GM18520 (cell line): ENCODE measurements around the gene AARSD1.
"Not testable (repeated sequence)": the region's sequence is repeated elsewhere in the genome, so short reads cannot be mapped to it uniquely, and the experiment has no call there.

Source experiments
- ATAC-seq: cut with Tn5 transposase; IDR thresholded peaks from one replicate; pipeline ENCODE4 v1.9.1; 2021; ENCODE audit not compliant: unreplicated experiment

The AARSD1 gene, protein sequence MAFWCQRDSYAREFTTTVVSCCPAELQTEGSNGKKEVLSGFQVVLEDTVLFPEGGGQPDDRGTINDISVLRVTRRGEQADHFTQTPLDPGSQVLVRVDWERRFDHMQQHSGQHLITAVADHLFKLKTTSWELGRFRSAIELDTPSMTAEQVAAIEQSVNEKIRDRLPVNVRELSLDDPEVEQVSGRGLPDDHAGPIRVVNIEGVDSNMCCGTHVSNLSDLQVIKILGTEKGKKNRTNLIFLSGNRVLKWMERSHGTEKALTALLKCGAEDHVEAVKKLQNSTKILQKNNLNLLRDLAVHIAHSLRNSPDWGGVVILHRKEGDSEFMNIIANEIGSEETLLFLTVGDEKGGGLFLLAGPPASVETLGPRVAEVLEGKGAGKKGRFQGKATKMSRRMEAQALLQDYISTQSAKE

DNA sequence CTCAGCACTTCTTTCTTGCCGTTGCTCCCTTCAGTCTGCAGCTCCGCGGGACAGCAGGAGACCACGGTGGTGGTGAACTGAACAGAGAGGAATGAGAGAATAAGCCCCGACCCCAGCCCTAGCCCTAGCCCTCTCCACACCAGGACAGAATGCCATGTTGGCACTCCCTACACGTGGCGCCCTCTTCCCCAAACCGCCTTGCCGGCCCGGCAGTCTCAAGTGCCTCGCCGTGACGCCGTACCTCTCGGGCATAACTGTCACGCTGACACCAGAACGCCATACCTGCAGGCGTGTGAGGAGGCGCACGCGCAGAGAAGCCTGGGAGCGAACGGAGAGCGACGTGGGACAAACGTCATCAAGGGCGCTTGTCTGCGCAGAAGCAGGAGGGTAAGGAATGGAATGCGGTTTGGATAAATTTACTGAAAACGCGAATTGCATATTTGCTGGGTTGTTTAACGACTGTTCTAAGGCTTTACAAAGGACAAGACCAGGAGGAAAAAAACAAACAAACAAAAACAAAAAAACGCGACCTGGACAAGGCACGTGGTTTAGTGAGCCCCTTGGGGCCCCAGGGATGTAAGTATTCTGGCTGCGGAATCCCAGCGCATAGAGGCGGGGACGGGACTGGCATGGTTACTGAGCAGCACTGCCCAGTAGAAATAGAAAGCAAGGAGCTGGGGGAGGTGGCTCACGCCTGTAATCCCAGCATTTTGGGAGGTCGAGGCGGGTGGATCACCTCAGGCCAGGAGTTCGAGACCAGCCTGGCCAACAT lies at the start of gene AARSD1:
TSS of gene AARSD1 (minus strand) at position 294 of the 772 bp plus-strand sequence. CDS start at position 280, 14 bp downstream.
- ATAC-seq, result peak; percentile 80

DNA sequence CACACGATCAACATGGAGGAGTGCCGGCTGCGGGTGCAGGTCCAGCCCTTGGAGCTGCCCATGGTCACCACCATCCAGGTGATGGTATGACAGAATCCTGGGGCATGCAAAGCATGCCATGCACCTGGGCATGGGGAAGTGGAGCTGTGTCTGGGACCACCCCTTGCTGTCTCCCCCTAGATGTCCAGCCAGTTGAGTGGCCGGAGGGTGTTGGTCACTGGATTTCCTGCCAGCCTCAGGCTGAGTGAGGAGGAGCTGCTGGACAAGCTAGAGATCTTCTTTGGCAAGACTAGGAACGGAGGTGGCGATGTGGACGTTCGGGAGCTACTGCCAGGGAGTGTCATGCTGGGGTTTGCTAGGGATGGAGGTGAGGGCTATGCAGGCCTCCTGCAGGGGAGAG lies 49.0 kb upstream of the AARSD1 start:
- no peak for ATAC-seq

DNA sequence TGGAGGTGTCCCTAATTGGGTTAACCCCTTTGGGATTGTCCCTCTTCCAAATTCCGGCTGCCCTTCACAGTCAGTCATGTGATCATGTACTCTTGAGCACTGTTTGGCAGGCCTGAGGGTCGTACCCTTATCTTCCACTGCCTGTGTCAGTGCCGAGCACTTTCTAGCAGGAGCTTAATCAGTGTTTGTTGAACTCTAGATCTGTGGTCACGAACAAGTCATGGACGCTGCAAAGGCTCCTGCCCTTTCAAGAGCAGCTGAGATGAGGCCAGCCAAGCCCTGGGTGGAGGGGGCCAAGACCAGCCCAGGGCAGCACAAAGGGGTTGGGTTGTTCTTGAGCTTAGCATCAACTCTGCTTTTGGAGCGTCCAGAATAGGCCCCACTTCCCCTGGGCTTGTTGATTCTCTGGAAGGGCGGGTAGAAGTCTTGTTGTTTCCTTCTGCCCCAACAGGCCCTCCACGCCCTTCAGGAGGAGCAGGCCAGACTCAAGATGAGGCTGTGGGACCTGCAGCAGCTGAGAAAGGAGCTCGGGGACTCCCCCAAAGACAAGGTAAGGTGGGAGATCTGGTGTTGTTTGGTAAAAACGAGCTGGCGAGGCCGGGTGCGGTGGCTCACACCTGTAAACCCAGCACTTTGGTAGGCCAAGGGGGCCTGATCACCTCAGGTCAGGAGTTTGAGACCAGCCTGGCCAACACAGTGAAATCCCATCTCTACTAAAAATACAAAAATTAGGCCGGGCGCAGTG lies 47.6 kb upstream of the AARSD1 start:
- ATAC-seq, result no peak

DNA sequence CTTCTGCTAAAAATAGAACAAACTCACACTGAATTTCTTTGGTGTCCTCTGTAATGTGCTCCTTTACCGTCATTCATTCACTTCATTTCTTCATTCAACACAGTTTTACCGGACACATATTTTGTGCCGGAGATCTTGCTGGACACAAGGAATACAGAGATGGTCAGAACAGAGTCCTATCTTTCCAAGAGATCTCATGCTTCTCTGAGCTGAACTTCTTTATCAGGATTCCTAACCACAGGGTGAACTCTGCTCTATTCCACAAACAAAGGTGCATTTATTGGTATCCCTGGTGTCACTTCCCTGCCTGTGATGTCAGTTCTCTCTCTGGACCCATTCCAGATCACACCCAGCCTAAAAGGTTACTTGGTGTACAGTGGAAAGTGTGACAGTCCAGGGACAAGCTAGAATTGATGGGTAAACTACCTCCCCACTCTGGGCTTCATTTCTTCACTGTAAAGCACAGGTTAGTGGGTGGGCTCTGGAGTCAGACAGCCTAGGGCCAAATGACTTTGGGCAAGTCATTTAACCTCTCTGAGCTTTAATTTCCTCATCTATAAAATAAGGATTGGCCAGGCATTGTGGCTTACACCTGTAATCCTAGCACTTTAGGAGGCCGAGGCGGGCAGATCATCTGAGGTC lies 46.5 kb upstream of the AARSD1 start:
- ATAC-seq, result no peak

DNA sequence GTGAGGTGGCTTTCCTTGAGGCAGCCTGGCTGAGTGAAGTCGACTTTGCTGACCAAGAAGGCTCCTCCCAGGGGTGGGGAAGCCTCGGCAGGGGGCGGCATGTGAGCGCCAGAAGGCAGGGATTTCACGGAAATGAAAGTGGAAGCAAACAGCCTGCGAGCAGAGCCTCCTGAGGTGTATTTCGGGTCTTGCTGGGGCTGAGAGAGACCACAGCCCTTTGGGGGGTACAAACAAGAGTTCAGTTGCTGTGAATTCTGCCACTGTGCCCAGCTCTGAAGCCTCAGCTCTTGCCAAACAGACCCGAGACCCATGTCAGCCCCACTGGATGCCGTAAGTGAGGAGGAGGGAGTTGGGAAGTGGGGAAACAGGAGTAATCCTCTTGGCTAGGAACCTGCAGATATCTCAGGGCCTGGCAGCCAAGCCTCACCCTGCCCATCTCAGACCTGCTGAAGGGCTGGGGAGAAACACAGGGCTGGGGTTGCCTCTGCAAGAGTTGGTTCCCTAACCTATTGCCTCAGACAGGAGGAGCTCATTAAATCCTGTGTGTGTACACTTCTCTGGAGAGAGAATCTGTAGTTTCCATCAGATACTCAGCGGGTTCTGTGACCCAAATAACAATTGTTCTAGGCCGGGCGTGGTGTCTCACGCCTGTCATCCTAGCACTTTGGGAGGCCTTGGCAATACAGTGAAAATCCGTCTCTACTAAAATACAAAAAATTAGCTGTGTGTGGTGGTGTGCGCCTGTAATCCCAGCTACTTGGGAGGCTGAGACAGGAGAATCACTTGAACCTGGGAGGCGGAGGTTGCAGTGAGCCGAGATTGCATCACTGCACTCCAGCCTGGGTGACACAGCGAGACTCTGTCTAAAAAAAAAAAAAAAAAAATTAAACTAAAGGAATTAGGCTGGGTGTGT lies 42.6 kb upstream of the AARSD1 start, which contains the start of gene IFI35:
TSS of gene IFI35 (plus strand) at position 146 of the 913 bp plus-strand sequence. CDS start at position 310, 164 bp downstream.
- ATAC-seq, result peak; percentile 61

DNA sequence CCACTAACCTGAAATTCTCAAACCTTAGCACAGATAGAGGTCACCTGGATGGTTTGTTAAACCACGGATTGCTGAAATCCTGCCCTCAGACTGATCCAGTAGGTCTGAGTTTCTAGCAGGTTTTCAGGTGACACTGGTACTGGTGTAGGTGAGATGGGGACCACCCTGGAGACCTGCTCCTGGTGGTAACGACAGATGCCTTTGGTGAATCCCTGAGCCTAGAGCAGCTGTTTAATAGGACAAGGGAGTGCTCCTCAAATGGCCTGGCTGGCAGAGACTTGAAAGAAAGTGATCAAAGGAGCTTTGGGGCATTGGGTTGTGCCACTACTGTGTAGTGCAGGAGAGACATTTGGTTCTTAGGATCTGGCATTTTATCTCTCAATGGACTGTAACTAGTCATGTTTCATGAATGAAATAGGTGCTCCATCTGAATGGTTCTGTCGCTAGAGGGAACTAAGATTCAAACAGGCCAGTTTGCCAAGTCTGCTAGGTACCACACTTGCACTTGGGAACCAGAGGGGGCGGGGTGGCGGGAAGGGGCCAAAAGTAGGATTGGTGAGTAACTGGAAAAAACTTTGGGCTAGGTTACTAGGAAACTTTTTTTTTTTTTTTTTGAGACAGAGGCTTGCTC lies 39.4 kb upstream of the AARSD1 start:
- ATAC-seq, result no peak

DNA sequence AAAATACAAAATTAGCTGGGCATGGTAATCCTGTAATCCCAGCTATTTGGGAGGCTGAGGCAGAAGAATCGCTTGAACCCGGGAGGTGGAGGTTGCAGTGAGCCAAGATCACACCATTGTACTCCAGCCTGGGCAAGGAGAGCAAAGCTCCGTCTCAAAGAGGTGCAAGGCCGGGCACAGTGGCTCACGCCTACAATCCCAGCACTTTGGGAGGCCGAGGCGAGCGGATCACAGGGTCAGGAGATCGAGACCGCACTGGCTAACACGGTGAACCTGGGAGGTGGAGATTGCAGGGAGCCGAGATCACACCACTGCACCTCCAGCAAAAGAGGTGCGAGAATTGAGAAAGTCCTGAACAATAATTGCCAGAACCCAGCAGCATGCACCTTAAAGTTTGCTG lies 36.6 kb upstream of the AARSD1 start:
- not testable (repeated sequence) for ATAC-seq

DNA sequence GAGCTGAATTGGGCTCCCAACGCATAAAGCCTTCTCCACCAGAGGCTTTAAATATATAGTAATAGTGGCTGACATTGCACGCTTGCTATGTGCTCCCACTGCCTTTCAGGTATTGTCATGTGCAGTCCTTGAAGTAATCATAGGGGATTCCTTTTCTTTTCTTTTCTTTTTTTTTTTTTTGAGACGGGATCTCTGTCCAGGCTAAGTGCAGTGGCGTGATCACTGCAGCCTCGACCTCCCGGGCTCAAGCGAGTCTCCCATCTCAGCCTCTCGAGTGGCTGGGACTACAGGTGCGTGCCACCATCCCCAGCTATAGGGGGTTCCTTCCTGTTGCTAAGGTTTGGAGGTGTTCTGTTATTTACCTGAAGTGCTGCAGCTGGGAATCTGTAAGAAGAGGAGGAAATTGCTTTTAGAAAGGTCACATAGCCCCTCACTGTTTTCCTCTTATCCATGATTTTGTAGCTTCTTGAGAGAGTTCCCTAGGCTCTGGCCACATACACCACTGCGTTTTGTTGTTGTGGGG lies 34.8 kb upstream of the AARSD1 start:
- no peak for ATAC-seq

DNA sequence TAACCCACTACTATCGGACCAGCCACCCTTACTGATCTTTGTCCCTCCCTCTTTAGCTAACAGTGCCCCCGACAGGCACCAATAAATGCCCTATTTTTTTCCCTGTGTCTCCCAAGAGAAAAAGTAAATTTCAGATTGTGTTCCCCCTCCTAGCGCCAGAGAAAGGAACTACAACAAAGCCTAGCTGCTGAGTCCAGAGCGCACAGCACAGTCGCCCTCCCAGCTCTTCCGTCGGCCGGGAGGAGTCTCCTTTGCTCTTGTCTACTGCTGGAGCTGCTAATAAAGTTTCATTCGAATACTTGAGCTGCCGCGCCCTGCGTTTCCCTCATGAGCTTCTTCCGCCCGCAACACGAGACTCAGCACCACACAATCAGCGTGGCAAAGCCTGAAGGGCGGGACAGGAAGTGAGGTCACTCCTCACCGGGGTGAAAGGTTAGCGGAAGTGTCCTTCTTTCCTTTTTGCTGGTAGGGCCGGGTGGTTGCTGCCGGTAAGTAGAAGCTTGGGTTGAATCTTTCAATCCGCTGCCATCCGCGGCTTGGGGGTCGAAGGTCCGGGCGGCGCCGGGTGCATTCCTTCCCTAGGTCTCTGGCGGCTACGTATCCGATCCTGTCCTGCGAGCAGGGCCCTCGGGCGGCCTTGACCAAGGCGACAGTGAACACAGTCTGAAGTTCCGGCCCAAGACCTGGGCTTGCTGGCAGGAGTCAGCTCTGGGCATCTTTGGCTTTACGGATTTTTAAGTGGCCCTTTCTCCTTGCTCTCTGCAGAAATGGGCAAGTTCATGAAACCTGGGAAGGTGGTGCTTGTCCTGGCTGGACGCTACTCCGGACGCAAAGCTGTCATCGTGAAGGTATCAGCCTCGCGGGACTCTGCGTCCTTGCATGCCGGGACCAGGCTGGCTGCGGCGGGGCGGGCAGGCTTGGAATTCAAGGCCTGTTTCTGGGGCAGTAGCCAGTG lies 34.0 kb upstream of the AARSD1 start, which contains the start of gene RPL27:
TSS of gene RPL27 (plus strand) at position 436 of the 955 bp plus-strand sequence. CDS start at position 768, 332 bp downstream.
- ATAC-seq, result peak; percentile 96

DNA sequence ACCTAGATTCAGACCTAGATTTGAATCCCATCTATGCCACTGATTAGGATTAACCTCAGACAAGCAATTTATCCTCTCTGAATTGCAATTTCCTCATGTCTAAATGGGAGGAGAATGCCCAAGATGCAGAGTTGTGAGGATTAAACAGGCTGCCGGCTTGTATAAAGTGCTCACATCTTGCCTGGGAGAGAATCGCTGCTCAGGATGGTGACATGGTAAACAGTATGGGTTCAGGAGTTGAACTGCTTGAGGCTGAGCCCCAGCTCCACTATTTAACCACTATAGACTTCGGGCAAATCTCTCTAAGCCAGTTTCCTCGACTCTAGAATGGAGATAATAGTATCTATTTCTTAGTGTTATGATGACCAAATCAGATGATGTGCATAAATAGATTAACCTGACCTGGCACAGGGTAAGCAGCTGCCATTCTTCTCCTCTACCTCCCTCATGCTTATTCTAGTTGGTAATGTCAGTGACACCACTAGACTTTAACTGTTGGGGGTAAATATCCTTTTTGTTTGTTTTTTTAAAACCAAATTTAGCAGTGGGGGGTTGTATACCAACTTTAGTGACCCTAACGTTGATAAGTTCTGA lies 33.2 kb upstream of the AARSD1 start:
- ATAC-seq, result no peak

DNA sequence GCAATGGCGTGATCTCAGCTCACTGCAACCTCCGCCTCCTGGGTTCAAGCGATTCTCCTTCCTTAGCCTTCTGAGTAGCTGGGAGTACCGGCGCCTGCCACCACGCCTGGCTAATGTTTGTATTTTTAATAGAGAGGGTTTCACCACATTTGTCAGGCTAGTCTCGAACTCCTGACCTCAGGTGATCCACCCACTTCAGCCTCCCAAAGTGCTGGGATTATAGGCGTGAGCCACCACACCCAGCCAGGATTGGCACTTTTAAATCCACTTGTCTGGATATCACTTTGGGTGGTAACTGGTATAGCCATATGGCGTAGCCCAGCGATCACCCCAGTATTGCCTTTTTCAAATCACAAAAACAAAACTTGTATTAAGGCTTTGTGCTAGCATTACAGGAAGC lies 29.7 kb upstream of the AARSD1 start:
- ATAC-seq, result not testable (repeated sequence)

DNA sequence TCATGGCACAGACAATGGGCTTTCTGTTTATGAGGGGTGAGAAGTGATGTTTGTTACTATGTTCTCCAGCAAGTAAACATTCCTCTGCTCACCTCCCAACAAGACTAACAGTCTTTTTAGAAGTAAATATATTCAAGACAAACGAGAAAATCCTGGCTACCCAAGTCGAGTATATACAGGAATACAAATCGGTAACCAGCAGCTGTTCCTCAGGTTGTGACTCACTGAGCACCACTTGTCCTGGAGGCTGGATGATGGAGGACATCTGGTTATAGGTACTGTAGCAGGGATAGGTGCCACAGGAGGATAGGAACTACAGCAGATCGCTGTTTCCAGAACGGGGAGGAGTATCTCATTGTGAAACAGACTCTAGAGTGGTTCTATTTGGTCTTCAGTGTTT lies 28.6 kb upstream of the AARSD1 start:
- ATAC-seq, result no peak

DNA sequence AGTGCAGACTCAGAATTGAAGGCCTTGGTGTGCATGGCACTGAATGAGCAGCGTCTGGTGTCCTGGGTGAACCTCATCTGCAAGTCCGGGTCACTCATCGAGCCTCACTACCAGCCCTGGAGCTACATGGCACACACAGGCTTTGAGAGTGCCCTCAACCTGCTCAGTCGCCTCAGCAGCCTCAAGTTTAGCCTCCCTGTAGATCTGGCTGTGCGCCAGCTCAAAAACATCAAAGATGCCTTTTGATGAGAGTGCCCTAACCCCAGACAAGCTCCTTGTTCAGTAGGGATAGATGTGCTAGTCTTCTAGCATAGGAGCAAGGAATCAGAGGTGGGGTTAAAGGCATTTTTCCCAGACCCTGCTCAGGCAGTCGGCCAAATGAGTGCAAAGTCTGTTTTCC lies 27.2 kb upstream of the AARSD1 start:
- ATAC-seq, result no peak

DNA sequence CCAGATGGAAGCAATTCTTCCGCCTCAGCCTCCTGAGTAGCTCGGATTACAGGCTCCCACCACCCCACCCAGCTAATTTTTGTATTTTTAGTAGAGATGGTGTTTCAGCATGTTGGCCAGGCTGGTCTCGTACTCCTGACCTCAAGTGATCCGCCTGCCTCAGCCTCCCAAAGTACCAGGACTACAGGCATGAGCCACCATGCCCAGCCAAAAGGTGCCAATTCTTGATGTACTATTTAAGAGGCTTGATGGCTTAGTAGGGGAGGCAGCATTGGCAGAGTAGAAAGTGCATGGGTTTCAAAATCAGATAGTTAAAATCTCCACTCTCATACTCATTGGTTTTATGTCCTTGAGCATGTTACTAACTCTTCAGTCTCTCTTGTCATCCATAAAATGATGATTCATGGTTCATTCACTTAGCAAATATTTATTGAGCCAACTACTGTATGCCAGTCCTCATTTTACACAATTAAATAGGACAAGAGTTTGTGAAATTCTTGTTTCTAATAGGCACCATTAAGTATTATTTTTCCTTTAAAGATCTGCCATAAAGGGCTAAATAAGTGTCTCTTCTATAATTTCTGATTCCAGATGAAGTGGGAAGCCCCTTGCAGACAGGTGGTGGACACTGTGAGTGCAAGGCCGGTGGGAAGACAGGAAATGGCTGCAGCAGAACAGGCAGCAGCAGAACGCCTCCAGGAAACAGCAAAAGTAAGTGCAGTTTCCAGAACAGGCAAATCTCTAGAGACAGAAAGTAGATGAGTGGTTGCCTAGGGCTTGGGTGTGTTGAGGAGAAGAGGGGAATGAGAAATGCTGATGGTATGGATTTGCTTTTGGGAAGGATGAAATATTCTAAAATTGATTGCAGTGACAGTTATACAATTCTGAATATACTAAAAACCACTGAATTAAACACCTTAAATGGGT lies 25.7 kb upstream of the AARSD1 start:
- no peak for ATAC-seq

DNA sequence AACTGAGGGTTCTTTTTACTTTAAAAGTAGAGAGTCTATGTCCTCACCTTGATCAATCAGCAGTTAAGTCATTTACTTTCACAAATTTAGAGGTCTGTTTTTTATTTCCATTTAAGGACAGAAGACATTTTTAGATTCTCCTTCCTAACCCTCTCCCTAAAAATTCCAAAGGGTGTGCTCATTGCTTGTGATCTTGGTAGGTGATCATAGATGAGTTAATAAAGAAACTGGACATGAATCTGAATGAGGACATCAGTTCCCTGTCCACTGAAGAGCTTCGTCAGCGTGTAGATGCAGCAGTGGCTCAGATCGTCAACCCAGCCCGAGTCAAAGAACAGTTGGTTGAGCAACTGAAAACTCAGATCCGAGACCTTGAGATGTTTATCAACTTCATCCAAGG lies 24.9 kb upstream of the AARSD1 start:
- no peak for ATAC-seq

DNA sequence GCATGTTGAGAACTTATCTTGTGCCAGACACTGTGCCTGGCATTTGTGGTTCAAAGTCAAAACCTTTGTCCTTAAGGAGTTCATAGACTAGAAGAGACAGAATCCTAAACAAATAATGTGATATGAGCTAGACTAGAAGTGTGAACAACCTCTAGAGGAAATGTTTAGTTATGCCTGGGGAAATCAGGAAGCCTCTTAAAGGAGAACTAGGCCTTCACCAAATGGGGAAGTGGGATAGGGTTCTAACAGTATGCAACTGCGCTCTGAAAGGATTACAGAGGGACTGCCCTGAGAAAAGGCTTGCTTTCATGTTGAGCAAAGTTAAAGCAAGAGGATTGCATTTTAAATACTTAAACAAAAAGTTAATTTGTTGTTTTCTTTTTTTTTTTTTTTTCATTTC lies 21.0 kb upstream of the AARSD1 start:
- ATAC-seq, result no peak
